ENCODE measurements around the gene ALPK1. TPM values are rescaled to one million over a fixed set of nuclear protein-coding genes. Genes with fewer than 3 reads are reported as not detected.

The ALPK1 gene
- total RNA-seq, 1 experiment from 2014 or later, result 0.17 TPM

DNA sequence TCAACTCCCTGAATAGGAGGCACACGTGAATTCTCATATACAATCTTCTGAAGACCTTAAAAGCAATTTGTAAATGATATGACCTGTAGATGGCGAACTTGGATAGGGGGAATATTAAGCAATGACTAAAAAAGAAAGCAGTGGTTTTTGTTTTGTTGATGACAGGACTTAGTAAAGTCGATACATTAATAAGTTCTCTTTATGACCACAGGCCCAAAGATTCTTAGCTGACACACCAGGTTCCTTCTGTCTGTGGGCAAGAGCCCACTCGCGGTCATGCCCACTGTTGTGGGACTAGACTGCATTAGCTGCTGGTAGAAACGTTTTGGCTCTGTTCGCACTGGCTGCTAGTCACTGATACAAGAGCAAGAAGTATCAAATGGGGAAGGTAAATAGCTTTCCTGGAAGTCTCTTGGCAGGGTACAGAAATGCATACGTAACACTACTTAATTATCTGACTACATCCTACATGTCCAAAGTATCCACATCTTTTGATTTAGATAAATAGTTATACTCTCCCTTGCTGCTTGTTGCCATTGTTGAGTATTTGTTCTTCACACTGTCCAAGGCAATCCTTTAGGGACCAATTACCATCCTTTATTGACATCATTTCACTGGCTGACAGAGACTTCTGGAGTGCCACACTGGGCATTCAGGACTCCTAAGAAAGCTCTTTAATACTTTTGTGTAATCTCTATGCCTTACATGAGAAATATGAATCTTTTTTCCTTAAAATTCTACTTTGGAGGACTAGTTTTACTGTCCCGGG is 31.0 kb downstream of the ALPK1 start:
- Histone ChIP-seq H2BK5ac (ENCODE audit: insufficient read length, low read length) (no peak overlapping the region), H3K4me1 (ENCODE audit: insufficient read depth, low read length) (no peaks in the 10 kb centered on the region), H2AFZ (ENCODE audit: low read length) (no peak overlapping the region), H4K8ac (replicated peaks; ENCODE audit: insufficient read length, low read depth, low read length) (no peak overlapping the region), H2BK15ac (ENCODE audit: low read depth, low read length) (no peak overlapping the region), H3K9ac (ENCODE audit: extremely low read depth, insufficient read length, low read length) (no peak overlapping the region), H2BK120ac (ENCODE audit: low read depth, low read length, poor library complexity, severe bottlenecking) (no peak overlapping the region), H3K23ac (ENCODE audit: insufficient read length, low read depth, low read length) (no peak overlapping the region), H2BK12ac (ENCODE audit: insufficient read length, low read depth, low read length) (no peak overlapping the region), H3K4me2 (ENCODE audit: insufficient read depth, insufficient read length, low read length) (no peak overlapping the region), H3K18ac (ENCODE audit: insufficient read length, low read depth, low read length) (no peak overlapping the region), H4K20me1 (ENCODE audit: control insufficient read depth, insufficient read depth, insufficient read length) (no peaks in the 10 kb centered on the region), H3K79me2 (ENCODE audit: insufficient read depth, low read length) (no peaks in the 10 kb centered on the region), H3K27me3 (ENCODE audit: insufficient read depth, low read length) (no peaks in the 10 kb centered on the region; the same call in 1 of the 2 replicates), H3T11ph (ENCODE audit: low read length) (no peak overlapping the region), H3K27ac (ENCODE audit: insufficient read length, low read depth, low read length) (no peak overlapping the region), H3K4ac (ENCODE audit: low read depth, low read length) (no peak overlapping the region), H4K91ac (ENCODE audit: insufficient read length, low read depth, low read length) (no peak overlapping the region), H2AK5ac (ENCODE audit: insufficient read length, low read length) (no peak overlapping the region), H3K79me1 (ENCODE audit: insufficient read depth, low read depth, low read length, poor library complexity, severe bottlenecking) (no peaks in the 10 kb centered on the region), H3K14ac (ENCODE audit: insufficient read depth, low read length) (no peak overlapping the region), H2BK20ac (ENCODE audit: low read depth, low read length, poor library complexity, severe bottlenecking) (no peak overlapping the region), H3K56ac (ENCODE audit: insufficient read length, low read depth, low read length) (no peak overlapping the region), H3K9me3 (ENCODE audit: control insufficient read depth, low read depth, low read length) (no peaks in the 10 kb centered on the region), H4K5ac (ENCODE audit: insufficient read length, low read depth, low read length) (no peak overlapping the region), H3K23me2 (ENCODE audit: insufficient read length, low read depth, low read length, poor library complexity, severe bottlenecking) (no peaks in the 10 kb centered on the region)
- no peaks in the 10 kb centered on the region for H3K9me3 Mint-ChIP-seq
- TF ChIP-seq, protein P1, sequence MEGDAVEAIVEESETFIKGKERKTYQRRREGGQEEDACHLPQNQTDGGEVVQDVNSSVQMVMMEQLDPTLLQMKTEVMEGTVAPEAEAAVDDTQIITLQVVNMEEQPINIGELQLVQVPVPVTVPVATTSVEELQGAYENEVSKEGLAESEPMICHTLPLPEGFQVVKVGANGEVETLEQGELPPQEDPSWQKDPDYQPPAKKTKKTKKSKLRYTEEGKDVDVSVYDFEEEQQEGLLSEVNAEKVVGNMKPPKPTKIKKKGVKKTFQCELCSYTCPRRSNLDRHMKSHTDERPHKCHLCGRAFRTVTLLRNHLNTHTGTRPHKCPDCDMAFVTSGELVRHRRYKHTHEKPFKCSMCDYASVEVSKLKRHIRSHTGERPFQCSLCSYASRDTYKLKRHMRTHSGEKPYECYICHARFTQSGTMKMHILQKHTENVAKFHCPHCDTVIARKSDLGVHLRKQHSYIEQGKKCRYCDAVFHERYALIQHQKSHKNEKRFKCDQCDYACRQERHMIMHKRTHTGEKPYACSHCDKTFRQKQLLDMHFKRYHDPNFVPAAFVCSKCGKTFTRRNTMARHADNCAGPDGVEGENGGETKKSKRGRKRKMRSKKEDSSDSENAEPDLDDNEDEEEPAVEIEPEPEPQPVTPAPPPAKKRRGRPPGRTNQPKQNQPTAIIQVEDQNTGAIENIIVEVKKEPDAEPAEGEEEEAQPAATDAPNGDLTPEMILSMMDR (conservative IDR thresholded peaks at IDR 0.05), result peak; percentile 78
- peaks cover 0 to 5% of the 10 kb centered on the region in 2 experiments; a peak in 2 of 4 replicates for H3K4me1 Mint-ChIP-seq
- no peak overlapping the region for H3K4me3 Mint-ChIP-seq
- no peak for DNase-seq
- H3K36me3 Mint-ChIP-seq (ENCODE audit: insufficient read depth in 1 of 3, low read depth in 3 of 3), result no peaks in the 10 kb centered on the region
- no peak overlapping the region for H3K27ac Mint-ChIP-seq
- no CpG with 5 or more reads among the region's 9 CpGs for WGBS (ENCODE audit: extremely low coverage, insufficient read length, low lambda C conversion rate)
- peaks cover 75% of the 10 kb centered on the region for H3K27me3 Mint-ChIP-seq (ENCODE audit: low read depth)

All from H9 (cell line).